Suppressor macrophage (primary cell): ENCODE results near the gene STARD6.
"Not testable (repeated sequence)": the region's sequence is repeated elsewhere in the genome, so short reads cannot be mapped to it uniquely, and the experiment has no call there.

Experiments
- DNase-seq, 4 experiments: peaks; one replicate each; pipeline ENCODE4 v3.0.0-alpha.2; 2020 to 2022
- total RNA-seq, 17 experiments: gene quantifications; one replicate each; lab custom pipeline; 2026; ENCODE audit warnings: mixed read lengths in 6 of 17, inconsistent platforms in 3 of 17; lab: John Stamatoyannopoulos, UW

Gene STARD6, protein sequence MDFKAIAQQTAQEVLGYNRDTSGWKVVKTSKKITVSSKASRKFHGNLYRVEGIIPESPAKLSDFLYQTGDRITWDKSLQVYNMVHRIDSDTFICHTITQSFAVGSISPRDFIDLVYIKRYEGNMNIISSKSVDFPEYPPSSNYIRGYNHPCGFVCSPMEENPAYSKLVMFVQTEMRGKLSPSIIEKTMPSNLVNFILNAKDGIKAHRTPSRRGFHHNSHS
- 0 to 0.88 (median 0) reads per million in 17 experiments for total RNA-seq

DNA sequence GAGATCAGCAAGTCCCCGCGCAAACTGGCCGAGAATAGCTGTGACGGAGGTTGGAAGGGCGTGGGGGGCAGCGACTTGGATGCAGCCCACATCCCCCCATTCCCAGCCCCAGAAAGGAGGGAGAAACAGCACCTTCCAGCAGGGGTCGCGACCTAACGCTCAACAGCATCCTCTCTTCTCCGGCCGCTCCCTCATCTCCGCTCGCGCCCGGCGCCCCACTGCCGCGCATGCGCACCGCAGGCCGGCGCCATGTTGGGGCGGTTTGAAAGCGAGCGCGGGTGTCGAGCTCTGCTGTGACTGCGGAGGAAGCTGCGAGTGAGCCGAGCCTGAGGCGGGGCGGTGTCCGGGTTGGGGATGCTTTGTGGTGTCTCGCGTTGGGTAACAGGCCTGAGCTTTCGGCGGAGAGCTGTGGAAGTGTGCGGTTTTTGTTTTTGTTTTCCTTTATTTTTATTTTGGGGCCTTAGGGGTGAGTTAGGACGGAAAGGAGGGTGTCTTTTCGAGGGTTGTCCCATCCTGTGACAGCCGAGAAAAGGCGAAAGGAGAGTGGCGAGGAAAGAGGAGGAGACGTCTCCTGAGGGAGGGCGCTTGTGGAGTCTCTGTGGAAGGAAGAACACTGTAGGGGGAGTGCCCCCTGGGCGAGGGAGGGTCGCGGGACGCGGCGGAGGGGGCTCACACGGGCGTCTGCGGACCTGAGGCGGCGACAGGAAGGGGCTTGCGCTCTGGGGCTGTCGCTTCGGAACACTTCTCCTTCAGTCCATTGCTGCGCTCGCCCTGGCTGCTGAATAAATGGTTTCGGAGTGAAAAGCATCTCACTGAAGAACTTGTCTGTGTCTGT is at the start of gene STARD6, which contains the start of gene C18orf54:
STARD6 (minus strand) TSS at position 199 of the 835 bp plus-strand sequence. CDS start 3,285 bp downstream, outside the sequence.
C18orf54 (plus strand) TSS at position 247 of the 835 bp plus-strand sequence. CDS start 2,667 bp downstream, outside the sequence.
- peak; percentile 94 to 96 (median 94) for DNase-seq

DNA sequence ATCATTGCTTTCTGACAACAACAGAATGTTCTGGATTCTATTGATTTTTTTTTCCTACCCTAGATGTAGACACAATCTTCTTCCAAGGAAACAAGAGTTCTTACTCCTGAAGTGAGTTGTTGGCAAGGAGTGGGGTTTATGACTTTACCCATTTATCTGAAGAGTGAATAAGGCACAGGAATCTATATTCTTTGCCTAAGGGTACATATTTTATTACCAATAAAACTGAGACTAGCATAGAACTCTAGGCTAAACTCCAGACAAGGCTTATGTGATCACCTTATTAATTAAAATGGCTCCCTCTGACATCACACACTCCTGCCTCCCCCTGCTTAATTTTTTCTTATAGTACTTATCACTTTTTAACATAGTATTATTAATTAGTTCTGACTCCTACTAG is 47.6 kb upstream of the STARD6 start:
- DNase-seq: no peak

DNA sequence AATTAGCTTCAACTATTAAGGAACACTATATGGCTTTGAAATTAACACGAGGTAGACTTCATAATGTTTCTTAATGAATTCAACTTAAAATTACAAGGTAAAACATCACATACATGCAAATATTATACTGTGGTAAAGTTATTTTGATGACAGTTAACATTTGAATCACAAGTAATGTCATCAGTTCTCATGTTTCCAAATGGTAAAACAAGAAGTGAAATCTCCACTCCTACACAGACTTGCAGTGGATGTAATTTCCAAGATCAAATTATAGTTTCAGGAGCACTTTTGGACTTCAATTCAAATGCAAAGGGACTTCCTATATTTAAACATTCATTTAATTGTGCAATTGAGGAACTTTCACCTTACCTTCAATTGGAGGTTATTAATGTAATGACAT is 39.1 kb upstream of the STARD6 start:
- peak in 2 of 4 experiments; percentile 45 to 51 for DNase-seq

DNA sequence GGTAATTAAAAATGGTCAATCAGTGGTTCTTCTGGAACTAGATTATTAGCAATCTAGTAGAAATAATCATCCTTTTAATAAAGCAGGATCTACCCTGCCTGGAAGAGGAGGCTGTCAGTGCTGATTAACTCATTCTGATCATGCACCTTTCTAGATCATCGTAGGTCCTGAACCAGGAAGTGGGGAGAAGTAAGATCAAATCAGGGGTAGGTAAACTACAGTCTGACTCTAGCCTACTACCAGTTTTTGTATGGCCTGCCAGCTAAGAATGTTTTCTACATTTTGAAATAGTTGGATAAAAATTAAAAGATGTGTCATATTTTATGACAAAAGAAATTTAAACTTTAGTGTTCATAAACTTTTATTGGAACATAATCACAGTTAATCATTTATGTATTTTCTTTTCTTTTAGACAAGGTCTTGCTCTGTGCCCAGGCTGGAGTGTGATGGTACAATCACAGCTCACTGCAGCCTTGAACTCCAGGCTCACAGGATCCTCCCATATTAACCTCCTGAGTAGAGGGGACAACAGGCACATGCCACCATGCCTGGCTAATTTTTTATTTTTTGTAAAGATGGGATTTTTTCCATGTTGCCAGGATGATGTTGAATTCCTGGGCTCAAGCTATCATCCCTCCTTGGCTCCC is 36.1 kb upstream of the STARD6 start:
- DNase-seq: no peak

DNA sequence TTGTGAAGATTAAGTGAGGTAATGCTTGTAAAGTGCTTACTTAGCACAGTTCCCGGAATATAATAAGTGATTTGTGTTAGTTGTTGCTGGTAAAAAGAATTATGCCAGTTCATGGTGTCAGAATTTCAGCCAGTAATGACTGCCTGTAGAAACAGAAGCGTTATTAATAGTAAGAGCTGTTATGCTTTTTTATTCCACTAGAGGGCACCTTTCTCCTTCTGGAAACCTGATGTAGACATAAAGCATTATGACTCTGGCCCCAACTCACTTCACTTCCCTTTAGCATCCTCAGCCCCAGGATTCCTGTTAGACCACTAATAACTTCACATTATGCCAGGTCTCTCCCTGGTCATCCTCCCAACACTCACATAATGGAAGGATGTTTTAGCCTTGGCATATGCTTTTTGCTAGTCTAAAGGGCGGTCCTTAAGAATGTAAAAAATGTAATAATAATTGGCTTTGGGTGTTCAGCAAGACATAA is 34.9 kb upstream of the STARD6 start:
- DNase-seq: peak; percentile 57 to 90 (median 77)

DNA sequence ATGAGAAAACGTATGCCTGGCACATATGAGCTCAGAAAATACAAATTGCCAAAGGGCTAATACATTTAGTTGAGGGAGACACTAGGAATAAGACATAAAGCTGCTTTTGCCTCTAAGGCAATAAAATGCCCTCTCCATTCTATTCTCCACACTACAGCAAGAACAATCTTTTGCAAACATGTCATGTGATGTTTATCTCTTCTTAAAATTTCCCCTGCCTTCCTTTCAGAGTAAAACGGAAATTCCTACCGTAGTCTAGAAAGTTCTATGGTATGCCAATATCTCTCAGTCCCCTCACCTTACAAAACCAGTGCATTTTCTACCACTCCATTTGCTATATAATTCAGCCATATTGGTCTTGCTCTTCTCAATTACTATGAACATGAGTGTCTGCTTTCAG is 33.2 kb upstream of the STARD6 start:
- no peak for DNase-seq

DNA sequence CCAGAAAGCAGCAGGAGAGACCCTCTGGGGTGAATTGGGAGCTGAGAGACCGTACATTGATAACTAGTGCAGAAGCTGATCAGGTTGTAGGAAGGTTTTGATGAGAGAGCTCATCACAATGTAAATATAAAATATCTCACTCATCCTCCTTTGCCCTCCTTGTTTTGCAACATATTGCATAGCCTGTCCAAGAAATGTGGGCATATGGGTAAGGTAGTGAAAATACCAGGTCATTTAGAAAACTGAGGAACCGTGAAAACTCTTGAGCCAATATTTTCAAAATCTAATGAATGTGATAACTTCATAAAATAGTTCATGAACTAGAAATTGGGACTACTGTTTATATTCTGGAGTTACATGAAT is 31.5 kb upstream of the STARD6 start:
- no peak for DNase-seq

DNA sequence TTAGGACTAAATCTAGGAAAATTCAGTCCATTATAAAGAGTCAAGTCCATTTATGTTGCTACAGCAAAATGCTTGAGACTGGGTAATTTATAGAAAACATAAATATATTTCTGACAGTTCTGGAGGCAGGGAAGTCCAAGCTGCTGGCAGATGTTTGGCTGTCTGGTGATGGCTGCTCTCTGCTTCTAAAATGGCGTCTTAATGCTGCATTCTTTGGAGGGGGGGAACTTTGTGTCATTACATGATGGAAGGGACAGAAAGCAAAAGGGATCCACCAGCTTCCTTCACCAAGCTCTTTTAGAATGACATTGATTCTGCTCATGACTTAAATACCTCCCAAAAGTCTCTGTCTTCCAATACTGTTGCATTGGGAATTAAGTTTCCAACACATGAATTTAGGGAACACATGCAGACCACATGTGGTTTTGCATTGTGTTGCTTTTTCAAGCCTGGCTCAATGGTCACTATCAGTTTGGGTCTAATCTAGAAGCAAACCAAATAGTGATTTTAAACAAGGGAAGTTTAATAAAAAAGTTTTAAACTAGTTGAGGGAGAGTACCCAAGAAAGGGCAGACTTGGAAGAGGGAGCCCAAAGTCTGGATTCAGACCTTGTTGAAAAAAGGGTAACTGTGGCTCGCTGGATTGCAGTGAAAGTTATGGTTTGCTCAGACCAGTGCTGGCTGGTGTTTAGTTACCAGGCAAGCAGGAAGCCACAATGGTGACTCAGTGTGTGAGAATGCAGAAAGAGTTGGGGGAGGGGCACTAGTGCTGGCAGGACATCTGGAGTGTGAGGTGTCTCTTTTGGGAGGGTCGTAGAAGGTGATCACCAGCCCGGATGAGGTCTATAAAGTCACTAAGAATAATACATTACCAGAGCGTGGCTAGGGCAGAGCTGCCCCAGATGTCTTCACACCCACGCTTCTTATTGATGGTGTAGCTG is 30.8 kb upstream of the STARD6 start:
- peak; percentile 15 to 72 (median 52) for DNase-seq

DNA sequence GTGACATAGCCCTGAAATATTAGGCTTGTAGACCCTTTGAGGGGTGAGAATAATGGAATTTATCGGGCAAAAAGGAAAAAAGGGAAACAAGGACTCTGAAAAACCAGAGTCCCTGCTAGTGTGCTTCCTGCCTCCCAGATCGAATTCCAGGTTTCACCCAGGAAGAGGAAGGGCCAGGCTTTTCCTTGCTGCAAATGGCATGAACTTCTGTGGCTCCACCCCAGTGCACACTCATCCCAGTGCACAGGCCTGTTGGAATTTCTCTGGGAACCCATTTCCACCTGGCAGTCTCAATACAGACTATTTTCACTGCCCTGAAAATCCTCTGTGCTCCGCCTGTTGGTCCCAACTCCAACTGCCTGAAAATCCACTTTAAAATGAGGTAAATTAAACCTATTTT is 30.0 kb upstream of the STARD6 start:
- no peak for DNase-seq

DNA sequence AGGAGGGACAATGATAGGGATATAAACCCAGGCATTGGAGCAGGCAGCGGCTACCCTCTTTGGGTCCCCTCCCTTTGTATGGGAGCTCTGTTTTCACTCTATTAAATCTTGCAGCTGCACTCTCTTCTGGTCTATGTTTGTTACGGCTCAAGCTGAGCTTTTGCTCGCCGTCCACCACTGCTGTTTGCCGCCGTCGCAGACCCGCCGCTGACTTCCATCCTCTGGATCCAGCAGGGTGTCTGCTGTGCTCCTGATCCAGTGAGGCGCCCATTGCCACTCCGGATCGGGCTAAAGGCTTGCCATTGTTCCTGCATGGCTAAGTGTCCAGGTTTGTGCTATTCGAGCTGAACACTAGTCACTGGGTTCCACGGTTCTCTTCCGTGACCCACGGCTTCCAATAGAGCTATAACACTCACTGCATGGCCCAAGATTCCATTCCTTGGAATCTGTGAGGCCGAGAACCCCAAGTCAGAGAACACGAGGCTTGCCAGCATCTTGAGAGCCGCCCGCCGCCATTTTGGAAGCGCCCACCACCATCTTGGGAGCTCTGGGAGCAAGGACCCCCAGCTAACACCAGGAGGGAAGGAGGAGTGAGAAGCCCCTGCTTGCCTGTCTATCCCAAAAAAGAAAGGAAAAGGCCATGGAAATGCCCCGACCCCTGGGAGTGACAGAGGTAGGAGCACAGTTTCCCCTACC is 29.3 kb upstream of the STARD6 start:
- not testable (repeated sequence) for DNase-seq

DNA sequence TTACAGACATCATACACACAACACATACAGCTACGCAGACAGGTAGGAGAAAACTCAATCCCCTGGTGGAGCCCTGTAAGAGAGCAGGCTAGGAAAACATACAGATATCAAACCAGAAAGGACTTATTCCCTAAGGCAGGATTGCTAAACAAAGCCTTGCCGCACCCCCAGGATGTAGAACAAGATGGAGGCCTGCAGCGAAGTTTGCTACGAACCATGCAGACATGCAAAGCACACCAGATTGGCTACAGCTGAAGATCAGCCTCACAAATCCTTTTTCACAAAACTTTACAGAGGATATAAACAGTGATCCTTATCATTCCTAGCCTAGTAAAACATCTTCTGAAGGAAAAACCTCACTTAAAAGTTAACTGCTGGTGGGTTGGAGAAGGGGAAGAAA is 28.4 kb upstream of the STARD6 start:
- DNase-seq: no peak

DNA sequence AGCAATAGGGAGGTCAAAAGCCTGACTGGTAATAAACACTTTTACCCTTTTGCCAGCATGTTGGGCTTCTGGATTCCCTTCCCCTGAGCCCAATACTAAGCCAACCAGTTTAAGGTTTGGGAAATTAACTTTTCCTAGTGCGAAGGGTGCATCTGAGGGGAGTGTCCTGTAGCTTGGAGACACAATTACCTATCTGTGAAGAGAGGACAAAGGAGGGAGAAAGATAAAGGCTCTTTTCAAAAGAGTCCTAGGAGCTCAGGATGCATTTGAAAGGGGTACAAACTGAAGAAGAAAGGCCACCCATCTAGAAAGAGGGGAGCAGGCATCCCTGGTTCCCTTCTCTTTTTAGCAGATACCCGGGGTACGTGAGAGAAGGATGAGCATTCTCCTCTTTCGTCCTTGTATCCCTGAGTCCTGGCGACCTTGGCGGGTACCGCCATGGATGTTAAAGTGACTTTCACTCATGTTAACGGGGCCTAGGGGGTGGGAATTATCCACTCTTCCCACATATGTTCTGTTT is 25.1 kb upstream of the STARD6 start:
- no peak for DNase-seq

DNA sequence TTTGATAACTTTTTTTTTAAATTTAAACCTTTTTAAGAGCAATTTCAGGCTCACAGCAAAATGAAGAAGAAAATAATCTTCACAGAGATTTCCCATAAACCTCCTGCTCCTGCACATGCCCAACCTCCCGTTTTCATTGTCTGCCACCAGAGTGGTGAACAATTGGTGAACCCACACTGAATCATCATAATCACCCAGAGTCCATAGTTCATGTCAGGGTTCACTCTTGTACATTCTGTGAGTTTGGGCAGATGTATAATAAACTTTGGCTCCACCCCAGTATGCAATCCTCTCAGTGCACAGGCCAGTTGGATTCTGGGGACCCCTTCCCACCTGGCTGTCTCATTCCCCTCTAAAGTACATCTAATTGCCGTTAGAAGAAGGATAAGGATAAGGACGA is 24.4 kb upstream of the STARD6 start:
- no peak for DNase-seq

DNA sequence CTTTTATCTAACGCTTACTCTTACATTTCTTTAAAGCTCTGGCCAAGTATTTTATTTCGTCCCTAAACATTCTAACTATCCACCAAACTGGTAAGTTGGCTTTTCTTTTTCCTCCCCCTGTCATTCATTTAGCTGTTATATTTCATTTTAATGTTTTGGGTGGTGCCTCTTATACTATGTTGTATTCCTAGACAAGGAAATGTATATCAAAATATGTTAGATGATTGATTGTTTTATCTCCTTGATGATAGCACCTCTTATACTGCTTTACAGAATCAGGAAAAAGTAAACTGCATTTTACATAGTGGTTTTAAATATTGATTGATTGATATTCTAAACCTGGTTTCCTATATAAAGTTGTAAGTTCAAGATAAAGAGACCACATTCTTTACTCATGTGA is 24.0 kb upstream of the STARD6 start:
- DNase-seq: no peak

DNA sequence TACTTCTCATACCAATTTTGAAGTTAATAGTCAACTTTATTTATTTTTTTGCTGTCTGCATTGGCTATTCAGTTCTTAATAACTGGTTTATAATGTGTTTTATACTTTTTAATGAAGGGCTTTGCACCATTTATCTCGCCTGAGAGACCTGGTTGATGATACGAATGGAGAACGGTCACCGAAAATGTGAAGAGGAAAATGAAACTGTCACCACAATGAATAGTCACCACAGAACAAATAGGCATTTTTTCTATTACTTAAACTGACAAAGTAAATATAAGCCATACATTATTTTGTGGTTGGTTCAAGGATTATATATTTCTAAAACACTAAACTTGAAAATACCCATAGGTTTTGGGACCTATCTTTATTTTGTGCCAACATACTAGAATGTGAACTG is 20.4 kb upstream of the STARD6 start:
- DNase-seq: no peak

DNA sequence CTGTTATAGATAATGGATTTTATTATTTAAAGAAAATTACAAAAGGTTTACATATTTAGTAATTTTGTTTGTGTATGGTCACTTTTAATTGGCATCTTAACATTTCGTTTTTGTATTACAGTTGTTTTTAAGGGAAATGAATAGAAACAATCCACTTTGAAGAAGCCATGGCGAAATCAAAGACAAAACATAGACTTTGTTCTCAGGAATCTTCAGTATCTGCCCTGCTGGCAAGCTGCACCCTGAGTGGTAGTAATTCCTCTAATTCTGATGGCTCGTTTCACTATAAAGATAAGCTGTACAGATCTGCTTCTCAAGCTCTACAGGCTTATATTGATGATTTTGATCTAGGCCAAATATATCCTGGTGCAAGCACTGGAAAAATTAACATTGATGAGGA is 2.7 kb upstream of the STARD6 start:
- no peak for DNase-seq

DNA sequence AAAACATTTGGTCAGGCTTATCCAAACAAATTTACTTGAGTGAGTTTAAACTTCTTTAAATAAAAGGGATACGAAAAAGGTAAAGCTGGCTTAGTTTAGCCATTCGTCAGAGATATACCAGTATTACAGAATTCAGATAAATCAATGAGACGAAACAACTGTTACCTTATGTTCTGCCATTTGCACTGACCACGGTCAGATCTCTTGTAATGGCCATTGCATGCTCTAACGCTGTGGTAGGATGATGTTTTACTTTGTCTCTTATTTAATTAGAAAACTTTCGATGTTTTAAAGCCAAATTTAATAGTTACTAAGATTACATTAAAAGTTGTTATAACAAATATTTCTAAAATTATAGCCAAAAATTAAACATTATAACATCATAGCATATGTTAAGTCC is 1.6 kb upstream of the STARD6 start:
- DNase-seq: no peak

DNA sequence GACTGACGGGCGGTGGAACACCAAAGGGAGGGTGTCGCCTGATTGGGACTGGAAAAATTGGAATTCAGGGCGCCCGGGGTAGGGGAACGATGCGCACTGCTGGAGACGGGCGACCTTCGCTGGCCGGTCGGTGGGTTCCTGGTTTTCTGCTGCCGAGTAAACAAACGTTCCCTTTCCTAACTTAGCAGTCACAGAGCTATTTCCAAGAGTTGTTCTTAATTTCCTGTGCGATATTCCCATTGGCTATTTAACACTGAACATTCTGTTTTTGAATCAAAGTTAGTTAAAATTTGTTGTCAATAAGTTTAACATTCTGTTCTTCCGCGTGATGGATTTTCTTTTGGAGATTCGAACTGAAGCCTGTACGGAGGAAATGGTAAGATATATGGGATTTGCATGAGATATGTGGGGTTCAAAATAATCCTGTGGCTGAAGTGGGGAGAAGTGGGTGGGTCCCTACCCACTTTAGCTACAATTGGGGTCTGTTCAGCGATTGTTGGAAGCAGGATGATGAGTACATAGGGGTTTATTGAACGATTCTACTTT is 910 bp upstream of the STARD6 start:
- DNase-seq: peak in 3 of 4 experiments; percentile 33 to 53 (median 42)

DNA sequence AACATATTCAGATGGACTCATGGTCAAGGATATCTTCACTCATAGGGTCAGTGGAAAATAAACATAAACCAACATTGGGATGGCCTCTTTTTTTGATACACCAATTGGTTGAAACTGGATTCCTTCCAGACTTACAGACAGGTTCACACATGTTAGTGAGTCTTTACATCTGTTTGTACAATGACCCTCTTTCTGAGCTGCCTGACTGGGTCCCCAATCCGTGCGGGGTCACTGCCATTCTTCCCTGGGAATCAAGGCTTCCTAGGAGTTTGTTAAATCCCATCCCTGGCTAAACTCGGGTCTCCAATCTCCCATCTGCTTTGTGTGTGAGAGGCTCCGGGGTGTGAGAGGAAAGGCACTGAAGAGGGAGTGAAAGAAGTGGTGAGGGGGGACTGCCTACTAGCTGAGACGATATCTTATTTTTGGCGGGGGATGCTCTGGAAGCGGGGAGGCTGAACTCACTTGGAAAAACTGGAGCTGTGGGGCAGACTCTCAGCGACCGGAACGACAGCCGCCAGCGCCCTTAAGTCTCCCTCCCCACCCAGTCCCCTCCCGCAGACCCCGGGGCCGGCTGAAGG is 487 bp downstream of the STARD6 start:
- peak in 1 of 4 experiments; percentile 2 for DNase-seq

DNA sequence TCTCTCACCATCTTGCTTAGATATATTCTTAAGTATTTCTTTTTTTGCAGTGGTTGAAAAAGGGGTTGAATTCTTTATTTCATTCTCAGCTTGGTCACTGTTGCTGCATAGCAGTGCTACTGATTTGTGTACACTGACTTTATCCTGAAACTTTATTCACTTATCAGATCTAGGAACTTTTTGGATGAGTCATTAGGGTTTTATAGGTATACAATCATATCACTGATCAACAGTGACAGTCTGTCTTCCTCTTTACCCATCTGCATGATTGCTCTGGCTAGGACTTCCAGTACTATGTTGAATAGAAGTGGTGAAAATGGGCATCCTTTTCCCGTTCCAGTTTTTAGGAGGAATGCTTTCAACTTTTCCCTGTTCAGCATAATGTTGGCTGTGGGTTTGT is 6.5 kb downstream of the STARD6 start:
- no peak for DNase-seq

DNA sequence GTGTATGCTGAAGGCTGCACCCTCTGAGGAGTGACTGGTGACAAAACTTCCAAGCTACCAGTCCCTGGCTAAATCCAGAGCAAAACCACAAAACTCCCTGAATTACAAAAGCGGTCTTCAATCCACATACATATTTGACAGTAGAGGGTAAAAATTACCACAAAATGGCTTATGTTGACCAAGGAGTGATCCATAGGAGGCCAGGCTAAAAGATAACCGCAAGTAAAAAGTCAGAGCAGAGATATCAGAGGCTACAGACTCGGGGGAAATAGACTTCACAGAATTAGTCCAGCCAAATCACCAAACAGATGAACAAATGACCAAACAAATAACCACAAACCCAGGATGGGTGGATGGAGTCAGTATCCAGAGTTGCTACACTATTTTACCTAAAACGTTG is 19.4 kb downstream of the STARD6 start:
- no peak for DNase-seq
